GM18520 (cell line): ENCODE results near the gene CCDC12.
A peak's percentile ranks its signal among the peaks of the same experiment; 100 is the strongest.

ENCODE experiments used
- ATAC-seq: cut with Tn5 transposase; IDR thresholded peaks from one replicate; pipeline ENCODE4 v1.9.1; 2021; ENCODE audit not compliant: unreplicated experiment

Gene CCDC12

DNA sequence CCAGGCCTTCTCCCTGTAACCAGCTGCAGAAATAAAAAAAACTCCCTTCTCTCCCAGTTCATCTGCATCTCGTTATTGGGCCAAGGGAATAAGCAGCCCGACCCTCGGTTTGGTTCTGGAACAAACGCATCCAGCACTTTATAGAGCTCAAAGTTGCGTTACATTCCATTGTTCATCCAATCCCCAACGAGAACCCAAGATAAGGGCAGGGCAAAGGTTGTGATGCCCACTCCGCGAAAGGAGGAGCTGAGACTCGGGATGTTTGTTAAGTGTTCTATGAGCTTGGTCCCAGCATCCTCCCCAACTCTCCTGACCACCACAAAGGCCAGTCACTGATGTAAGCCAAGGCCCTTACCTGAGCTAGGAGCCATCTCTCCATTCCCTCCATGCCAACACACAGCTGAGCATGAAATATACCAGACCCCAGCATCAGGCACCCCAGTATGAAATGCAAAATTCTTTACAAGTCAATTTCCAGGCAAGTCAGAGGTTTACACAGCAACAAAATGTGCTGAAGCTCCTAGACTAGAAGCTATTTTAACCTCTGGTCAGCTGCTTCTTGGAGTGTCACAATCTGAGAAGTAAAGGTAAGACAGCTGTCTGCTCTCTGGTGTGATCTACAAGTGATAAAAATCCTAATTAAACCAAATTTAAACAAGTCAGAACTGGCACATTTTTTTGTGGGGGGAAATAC is 17.9 kb downstream of the CCDC12 start:
- ATAC-seq = no peak

DNA sequence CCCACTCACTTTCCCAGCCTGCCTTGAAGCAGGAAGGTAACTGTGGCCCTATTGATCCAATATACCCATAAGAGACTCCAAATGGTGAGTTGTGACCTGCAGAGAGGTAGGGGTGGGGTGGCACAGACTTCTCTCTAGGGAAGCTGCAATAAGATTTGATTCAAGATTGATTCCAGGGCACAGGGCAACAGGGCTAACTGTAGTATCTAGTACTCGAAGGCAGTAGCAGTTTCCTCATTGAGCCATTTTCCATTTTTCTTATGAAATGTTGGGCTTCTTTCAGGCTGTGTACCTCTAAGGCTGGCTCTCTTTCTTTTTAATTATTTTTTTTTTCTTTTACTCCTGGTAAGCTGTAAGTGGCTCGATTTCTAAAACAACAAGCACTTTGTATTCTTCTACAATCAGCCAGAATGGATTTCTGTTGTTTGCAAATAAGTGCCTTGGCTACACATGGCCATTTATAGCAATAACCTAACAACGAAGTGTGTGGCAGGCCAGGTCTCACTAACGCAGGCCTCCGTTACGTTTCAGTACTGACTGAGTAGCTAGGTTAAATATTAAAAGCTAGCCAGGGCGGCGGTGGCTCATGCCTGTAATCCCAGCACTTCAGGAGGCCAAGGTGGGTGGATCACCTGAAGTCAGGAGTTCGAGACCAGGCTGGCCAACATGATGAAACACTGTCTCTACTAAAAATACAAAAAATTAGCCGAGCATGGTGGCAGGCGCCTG is 19.3 kb downstream of the CCDC12 start:
- no peak for ATAC-seq

DNA sequence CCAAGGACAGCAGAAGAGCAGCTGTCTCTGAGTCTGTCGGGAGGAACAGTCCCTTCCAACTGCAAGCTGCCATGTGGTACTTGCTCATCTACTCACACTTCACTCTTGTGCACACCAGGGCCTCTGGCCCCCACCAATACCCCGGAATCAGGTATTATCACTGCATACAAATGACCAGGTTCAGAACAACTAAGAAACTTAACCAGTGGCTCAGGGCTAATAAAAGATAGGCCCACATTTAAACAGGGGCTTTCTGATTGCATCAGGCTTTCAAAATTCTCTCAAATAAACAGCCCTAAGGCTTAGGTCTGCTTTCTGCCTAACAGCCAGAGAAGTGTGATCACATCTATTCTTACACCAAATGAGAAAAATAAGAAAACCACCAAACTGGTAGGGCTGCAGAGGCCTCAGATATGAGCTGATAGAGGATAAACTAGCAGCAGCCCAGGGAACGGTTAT is 20.7 kb downstream of the CCDC12 start:
- peak; percentile 47 for ATAC-seq

DNA sequence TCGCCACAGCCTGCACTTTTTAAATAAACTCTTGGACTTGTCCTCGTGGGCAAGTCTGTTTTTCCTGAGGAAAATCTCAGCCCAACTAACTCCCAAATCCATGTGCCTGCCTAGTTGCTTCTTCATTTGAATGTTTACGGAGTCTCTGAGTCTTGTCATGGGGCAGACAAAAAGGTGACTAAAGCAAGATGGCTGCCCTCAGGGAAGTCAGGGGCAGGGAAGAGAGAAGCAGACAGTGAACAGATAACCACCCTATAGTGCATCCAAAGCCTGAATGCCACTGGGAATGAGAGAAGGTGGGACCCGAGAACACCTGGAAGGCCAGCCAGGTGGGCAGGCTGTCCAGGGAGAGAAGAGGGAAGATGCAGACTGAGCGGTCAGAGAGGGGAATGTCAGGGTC is 21.4 kb downstream of the CCDC12 start:
- ATAC-seq = no peak

DNA sequence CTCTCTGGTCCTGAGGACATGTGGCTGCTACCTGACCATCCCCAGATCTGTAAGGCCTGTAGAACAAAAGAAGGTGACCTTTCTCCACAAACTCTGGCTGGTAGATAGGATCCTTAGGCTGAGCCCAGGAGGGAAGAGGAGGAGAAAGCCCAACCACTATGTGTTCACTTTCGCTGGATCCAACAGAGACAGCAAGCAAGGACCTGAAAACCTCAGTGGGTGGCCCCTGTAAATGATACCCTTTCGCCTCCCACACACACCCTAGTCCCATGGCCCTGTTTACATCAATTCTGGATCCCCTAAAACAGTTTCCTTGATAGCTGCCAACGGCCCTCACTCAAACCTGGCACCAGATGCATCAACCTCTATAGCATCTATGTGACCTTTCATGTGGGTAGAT is 22.4 kb downstream of the CCDC12 start:
- ATAC-seq = no peak

DNA sequence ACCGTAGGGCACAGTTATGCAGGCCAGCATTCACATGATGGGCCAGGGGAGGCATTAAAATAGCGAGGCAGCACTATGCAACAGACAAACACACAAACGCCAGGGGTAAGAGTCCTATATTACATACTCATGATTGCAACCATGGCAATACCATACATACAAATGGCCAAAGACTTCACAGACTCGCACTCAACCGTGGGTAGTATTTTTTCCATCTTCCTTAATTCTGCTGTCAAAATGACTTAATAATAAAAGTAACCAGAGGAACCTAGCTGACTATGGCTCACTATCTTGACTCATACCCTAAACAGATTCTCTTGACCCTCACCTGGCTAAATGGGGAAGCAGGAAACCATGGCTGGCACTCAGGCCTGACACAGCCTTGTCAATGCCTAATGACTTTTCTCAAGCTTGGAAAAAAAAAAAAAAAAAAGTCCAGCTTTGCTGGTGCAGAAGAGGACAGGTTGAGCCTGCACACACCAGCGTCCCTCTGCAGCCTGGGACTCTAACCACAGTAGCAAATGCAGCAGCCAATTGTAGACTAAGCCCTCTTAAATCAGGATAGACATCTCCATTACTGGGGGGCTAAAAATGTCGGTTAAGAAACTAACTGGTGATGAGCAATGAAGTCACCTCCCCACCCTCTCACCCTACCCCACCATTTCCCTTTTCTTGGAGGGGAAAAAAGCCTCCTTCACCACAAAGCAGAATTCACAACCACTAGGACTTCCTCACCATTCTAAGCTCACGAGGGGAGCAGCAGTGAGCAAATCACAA is 23.1 kb downstream of the CCDC12 start:
- ATAC-seq = no peak

DNA sequence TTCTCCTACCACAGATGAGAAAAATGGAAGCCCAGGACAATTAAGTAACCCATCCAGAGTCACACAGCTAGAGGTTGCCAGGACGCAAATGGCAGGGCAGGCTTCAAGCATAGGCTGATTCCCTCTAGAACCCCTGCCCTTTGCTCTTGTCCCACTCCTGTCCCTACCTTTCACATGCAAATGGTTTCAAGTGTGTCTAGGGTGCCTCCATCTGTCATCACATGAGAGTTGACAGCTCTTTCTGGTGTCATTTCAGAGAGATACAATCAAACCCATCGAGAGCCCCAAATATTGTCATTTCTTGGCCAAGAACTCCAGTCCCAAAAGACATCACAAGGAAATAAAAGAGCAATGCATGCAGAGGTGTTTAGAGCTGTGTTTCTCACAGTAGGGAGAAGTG is 23.7 kb downstream of the CCDC12 start:
- ATAC-seq = no peak

DNA sequence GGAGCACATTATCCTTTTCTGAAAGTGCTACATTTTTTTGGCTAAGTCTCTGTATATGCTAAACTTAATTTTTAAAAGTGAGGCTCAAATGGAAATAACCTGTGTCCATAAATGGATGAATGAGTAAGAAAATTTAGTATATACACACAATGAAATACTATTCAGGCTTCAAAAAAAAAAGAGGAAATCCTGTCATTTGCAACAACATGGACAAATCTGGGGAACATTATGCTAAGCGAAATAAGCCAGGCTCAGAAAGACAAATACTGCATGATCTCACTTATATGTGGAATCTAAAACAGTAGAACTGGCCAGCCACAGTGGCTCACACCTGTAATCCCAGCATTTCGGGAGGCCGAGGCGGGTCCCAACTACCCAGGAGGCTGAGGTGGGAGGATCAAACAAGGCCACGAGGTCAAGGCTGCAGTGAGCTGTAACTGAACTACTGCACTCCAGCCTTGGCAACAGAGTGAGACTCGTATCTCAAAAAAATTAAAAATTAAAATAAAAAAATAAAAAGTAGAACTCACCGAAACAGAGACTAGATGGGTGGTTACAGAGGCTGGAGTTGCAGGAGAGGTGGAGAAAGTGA is 25.8 kb downstream of the CCDC12 start:
- ATAC-seq = no peak

DNA sequence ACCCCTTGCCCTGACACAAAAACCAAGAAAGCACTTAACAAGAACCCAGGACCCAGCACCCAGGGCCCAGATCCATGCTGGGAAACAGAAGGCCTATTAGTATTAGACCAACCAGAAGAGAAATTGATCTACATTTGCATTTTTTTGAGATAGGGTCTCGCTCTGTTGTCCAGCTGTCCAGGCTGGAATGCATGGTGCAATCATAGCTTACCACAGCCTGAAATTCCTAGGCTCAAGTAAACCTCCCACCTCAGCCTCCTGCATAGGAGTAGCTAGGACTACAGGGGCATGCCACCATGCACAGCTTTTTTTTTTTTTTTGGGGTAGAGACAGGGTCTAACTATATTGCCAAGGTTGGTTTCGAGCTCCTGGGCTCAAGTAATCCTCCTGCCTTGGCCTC is 26.4 kb downstream of the CCDC12 start:
- no peak for ATAC-seq

DNA sequence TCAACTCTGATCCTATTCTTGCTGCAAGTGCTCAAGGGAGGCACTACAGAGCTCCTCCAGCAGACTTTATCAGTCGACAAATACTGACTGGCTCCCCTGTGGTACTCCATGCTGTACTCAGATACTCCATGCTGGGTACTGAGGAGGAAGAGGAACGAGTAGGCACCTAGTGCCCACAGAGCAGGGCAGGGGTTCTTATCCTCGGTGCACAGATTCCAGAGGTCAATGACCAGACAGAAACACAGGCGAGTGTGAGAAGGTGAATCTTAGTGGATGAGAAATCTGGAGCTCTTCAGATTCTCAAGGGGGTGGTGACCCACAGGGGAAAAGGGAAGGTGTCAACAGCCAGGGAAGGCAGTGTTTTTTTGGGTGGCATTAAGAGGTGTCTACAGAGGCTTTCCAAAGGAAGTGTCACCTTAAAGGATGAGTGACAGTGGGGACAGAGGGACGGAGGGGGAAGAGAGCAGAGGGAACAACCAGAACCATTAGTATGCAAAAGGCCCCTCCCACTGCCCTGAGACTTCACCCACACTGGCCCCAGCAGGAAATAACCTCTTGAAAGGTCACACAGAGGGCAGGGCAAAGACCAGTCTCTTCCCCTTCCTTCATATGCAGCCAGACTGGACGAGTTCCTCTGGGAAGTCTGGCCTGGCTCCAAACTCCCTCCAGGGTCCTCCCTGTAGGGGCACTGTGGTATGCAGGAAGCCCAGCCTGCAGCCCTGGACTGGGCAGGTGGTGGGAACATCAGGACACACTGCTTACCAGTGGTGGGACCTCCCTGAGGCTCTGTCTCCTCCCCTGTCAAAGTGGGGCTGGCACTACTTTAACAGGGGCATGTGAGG is 27.5 kb downstream of the CCDC12 start:
- peak; percentile 36 for ATAC-seq

DNA sequence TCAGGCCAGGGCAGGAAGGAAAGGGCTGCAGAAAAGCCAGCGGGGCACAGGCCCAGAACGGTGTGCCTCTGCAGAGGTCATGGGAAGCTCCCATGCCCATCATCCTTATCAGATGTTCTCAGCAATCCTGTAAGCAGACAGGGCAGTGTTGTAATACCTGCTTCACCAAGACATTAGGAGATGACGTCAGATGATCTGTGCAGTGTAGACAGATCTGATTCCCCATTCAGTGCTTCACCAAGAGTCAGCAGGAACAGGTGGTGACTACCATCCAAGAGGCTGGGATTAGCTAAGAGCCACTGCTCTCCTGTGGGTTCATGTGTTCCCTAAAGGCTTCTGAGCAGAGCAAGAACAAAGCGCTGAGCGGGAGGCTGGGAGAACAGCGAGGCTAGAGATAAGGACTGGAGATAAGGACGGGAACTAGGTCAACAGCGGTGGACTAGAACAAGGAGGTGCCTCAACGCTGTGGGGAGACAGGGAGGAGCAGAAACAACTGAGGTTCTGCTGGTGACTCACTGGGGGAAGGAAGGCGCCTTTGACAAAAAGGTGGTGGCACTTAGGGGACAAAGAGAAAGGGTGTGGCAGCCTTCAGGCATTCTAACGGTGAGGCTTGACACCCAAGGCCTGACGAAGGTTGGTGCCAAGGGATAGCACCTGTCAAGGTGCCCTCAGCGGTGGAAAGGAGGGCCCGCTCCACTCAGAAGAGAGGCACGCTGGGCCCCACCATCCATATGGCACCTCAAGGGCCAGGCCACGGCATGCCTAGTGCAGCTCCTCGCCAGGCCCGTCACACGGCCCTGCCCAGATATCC is 28.4 kb downstream of the CCDC12 start:
- no peak for ATAC-seq

DNA sequence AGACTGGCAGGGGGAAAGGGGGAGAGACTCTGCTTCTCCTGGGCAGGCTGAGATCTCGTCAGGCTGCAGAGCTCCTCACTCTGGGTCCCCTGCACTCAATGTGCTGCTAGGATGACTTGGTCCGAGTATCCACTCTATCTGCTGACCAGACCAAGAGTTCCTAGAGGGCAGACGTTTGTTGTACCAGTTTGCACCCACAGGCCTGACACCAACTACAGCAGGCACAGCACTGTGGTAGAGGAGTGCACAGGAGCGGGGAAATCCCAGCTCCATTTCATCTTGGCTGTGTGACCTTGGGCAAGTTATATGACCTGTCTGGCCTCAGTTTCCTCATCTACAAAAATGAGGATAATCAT is 29.0 kb downstream of the CCDC12 start:
- no peak for ATAC-seq

DNA sequence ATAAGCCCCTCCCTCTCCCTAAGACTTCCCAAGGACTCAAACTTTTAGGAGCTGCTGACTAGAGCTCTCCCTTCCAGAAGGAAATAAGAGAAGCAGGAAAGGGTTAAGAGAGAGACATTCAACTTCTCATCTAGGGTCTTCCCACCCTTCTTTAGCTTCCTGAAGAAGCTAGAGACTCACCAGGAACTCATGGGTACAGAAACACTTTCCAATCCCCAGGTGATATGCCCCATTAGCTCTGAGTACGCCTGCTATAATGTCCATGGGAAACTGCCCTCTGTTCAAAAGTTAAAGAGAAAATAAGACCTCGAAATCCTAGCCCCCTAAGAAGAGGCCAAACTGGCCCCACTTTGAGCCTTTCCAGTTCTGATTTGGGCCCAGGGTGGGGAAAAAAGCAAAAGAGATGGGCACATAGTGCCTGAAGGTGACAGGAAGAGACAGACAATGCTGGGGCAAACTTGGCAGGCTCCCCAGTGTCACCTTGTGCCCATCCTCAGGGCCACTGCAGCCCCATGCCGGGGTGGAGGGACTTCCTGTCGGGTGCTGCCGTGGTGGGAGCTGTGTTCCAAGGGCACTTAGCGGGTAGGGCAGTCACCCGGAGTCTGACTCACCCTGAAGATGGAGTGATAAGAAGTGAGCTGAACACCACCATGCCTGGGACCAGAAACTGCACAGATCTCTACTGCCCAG is 29.5 kb downstream of the CCDC12 start:
- ATAC-seq = no peak

DNA sequence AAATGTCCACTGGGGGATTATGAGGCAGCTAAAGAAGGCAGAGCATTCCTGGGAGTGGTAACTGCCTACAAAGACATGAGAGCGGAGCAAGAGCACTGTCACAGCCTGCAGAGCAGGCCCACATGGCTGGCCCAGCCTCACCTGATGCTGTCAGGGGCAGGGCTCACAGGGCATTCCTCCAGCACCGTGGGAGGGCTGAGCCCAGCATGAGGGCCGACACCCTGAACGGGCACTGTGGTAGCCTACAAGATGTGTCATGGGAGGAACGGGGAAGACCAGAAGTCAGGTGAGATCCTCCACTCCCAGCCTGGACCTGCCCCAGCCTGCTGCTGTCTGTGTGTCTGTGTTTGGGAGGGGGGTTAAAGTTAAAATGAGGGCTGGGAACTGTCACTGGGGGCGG is 30.1 kb downstream of the CCDC12 start:
- ATAC-seq = no peak

DNA sequence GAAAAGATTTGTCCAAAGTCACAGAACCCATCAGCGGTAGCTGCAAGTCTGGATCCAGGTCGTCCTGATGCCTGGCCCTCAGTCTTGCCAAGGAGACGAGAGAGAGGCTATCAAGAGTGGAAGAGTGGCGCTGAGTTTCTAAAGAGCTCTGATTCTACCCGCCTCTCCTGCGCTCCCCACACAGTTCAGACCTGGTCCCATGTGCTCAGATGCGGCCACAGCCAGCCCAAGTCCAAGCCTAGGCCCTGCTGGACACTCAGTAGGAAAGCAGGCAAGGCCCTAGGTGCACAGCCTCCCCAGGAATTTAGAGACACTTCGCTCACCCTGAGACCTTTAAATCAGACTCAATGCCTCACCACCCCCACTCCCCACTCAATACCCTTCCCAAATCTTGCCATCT is 32.4 kb downstream of the CCDC12 start:
- ATAC-seq = no peak

DNA sequence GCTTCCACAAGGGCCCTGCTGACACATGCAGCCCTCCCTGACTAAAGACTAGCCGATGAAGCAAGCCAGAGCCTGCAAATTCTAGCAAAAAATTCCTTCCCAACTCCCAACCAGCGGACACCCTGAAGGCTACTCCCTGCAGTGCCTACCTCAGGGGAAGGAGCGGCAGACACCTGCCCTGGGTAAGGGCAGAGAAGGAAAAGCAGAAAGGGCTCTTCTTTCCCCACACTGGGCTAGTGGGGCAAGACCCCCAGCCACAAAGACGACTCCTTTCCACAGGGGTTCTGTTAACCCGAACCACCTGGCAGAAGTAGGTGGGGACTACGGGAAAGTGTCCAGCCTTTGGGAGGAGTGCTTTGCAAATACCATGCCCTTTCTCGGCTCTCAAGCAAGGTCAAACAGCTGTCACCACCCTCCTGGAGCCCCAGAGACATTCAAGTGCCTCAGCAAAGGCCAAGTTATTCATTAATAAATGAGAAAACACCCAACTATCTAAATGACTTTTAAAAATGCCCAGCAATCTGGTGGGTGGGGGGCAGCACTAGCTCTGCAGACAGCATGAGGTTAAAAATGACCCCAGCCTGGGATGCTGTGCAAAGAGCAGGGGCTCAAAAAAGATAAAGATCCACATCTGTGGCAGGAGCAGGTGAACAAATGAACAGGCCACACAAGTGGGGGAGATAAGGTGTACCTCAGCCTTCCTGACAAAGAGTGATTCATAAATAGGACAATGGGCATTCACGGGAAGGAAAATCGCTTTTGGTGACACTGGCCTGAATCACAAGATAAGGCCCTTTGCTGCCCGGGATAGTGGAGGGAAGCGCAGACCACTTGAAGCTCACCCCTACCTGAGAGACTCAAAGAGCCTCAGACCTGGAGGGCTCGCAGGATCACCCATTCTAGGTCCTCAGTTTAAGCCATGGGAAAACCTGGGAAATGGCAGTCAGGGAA is 33.0 kb downstream of the CCDC12 start:
- ATAC-seq = no peak

DNA sequence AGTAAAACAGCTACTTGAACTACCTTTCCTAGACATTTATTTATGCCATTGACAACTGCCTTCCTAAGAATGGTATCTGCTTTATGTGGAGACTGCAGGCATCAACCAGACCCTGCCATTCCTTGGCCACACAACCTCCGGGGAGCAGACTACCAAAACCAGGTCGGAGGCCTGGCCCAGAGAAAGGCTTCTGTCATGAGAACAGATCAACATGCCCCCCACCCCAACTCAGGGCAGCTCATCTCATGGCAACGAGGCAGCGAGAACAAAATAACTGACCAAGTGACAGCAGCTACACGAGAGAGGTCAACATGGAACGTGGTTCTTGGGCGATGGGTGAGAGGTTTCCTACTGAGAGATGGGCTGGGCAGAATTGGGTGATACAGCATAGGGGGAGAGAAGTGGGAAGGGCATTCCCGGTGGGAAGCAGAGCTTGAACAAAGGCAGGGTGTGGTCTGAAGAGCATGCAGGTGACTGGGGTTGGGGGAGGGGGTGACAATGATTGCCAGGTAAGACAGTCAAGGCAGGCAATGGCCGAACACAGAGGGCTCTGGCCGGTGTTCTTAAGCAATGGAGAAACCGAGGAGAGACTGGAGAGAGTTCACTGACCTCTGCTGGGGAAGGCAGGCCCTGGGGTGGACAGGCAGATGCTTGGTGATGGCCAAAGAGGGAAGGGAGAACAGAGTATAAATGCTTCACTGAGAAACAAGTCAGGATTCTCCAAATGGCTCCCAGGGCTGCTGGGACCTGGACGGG is 33.9 kb downstream of the CCDC12 start:
- no peak for ATAC-seq
